GM18508 (cell line): ENCODE data around the gene THSD7B.
"Not testable (repeated sequence)": the region's sequence is repeated elsewhere in the genome, so short reads cannot be mapped to it uniquely, and the experiment has no call there.

ENCODE experiments used
- ATAC-seq: cut with Tn5 transposase; IDR thresholded peaks from one replicate; pipeline ENCODE4 v1.9.1; 2021; ENCODE audit warnings: moderate number of reproducible peaks; ENCODE audit not compliant: insufficient read depth, unreplicated experiment

The THSD7B gene

DNA sequence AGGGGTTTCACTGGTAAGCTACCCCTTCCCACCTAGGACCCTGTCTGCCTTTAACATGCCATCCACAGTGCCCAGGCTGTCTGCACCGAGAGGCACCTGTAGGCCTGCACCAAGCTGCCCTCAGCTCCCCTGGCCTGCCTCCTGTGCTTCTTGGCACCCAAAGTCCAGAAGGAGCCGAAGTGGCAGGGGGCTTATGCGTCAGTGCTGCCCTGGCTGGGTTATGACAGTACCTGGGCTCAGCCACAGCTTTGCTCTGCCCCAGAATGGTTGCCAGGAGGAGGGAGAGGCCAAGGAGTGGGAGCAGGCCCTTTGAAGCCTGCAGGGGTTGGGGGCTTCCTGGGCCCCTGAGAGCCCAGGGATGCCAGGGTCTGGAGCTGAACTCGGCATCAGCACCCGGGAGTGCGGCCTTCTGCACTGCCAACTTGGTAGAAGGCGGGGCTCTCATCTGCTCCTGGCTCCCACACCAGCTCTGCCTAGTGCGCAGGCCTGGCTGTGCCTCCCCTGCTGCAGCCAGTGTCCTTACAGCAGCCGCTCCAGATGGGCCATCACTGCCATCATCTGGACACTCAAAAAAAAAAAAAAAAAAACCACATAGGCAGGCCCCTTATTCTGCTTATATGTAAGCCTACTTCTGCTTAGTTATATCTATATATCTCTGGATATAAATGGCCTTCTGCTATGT, 155.4 kb downstream of the THSD7B start:
- ATAC-seq, result no peak

DNA sequence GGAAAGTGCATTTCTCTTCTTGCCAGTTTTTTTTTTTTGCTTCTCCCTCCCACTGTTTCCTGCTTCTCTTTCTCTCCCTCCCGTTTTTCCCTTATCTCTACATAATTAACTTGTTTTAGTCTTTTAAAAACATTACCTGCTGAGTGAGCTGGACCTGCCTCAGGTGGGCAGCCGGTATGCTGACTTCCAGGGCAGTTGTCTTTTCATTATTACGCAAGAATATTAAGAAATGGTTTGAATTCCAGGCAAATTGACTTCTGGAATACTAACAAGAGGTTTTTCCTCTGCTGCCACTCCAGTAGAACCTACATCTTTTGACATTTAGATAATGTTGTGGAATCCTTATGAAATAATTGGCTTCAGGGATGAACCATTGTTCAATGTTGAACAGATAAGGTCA, 161.8 kb downstream of the THSD7B start:
- no peak for ATAC-seq

DNA sequence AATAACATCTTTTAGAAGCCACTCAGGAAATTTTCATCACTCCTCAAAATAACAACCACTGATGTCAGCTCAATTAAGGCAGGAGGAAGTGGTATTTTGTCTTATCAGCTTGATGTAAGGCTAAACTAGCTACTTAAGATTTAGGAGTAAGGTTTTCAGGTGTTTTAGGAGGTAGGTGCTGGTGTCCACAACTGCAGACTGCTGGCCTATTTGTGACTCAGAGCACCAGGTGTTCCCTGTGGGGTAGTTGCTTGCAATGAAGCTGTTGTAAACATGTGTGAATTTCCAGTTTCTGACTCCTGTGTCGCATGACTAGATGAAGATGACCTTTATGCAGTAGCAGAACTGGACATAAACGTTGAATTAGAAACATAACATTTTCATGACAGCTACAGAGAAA, 164.2 kb downstream of the THSD7B start:
- no peak for ATAC-seq

DNA sequence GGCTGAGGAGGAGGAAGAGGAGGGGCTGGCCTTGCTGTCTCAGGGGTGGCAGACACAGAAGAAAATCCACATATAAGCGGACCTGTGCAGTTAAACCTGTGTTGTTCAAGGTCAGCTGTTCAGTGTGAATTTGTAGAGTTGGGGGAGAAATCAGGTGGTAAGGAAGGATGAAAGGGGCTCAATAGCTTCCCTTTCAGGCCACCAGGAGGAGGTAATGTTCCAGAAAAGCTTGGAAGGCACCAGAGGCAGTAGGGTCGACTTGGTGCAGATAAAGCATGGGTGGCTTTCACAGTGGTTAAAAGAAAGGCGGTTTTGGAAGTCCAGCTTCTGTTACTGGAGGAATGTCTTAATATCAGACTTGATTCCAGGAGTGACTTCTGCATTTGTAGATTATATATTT, 167.4 kb downstream of the THSD7B start:
- ATAC-seq, result no peak

DNA sequence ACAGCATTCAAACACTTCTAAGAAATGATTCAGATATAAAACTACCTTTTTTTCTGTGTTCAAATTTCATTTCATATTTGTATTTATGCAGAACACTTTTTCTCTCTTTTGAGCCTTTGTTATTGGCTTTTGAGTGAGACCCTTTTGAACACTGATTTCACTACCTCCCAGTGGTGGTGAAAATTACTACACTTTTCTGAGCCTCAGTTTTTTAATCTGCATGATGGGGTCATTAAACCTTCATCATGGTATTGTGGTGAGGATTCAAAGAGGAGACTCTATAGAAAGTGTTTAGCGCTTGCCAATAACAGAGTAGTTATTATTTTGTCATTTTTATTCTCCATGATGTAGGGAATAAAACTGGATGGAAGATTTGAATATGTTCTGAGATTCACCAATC, 169.8 kb downstream of the THSD7B start:
- ATAC-seq, result no peak

DNA sequence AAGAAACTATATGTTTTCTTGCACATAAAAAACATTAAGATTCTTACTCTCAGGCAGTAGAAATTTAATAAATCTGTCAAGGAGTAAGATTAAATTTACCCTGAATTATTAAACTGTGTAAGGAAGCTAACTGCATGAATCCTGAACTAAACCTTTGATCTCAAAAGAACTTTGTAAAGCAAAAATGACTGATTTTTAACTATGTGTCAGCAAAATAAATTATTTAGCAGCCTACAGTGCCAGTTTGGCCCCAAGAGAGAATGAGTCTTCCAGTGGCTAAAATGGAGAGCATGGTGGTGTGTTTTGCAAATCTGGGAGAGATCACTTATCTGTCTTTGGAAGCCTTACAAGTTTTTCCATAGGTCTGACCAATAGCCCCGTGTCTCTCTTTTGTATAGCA, 190.7 kb downstream of the THSD7B start:
- no peak for ATAC-seq

DNA sequence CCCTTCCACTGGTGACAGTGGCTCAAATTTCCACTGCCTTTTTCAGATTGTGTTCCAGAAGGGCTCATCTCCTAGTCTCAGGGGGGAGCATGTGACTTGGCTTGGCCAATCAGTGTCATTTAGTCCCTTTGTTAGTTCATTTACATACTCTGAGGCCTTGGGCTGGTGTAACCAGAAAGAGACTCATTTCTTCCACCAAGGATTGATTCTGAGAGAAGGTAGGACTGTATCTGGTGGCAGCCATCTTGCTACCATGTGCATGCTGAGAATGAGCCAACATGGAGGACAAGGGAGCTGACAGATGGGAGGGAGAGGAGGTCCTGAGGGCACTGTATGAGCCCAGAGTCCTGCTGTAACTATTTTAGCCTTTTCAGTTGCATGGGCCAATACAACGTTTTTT, 191.7 kb downstream of the THSD7B start:
- no peak for ATAC-seq

DNA sequence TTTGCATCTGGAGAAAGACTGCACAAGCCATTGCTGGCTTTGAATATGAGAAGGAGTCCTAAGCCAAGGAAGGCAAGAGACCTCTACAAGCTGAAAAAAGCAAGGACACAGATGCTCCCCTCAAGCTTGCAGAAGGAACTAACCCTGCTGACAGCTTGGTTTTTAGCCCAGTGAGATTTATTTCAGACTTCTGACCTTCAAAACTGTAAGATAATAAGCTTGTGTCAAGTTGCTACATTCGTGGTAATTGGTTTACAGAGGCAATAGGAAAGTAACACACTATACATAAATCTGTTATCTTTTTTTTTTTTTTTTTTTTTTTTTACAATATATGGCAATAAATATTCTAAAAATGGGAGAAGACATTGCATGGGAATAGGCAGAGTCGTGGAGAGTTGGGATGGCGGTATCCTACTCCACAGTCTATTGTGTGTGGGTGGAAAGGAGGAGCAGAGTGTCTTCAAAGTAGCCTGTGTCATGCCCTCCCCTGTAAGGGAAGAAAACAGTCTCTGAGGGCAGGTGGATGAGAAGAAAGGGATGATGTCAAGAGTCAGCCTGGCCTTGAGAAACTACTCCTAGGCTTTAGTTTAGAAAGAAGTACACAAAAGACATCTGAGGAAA, 196.9 kb downstream of the THSD7B start:
- ATAC-seq, result no peak

DNA sequence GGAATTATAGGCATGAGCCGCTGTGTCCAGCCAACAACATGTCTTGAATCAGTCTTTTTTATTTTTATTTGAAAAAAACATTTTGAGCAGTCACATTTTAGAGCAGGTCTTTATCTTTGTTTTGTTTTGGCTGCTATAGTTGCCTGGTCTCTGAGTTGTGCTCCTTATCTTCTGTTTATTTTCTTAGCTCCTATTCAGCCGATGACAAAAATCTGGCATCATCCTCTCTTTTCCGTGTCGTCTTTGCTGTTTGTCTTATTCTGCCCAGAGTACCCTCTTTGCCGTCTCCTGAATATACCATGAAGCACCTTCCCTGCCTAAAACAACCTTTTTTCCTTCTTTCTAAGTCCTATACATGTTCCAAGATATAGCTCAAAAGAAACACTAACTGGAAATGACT, 201.1 kb downstream of the THSD7B start:
- no peak for ATAC-seq

DNA sequence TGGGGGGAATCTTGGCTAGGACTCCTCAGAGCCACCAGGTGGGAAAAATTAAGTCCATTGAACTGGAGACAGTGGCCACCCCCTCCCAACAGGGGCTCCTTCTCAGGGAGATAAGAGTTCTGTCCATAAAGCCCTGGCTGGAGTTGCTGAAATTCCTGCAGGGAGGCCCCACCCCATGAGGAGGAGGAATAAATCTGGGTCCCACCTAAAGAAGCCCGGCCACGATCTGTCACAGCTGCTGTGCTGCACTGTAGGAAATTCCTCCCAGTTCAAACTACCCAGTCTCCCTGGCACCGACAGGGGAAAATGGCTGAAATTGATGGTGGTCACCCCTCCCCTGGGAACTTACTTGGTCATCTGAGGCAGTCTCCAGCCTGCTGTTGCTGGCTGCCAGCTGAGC, 215.0 kb downstream of the THSD7B start:
- no peak for ATAC-seq

DNA sequence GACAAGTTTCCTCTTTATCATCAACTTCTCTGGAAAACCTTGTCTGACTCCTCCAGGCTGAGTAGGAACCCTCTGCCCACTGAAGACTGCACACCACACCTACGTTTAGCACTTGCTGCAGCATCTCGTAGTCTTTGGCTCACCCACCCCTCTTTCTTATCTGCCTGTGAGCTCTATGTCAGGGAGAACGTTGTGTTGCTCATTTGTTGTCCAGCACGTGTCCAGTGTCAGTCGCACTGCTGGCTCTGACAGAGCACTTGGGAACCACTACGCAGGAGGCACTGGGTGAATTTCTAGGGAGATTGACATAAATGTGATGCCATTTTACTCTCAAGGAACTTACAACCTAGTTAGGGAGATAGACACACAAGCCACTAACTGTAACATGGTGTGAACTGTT, 216.3 kb downstream of the THSD7B start:
- not testable (repeated sequence) for ATAC-seq

DNA sequence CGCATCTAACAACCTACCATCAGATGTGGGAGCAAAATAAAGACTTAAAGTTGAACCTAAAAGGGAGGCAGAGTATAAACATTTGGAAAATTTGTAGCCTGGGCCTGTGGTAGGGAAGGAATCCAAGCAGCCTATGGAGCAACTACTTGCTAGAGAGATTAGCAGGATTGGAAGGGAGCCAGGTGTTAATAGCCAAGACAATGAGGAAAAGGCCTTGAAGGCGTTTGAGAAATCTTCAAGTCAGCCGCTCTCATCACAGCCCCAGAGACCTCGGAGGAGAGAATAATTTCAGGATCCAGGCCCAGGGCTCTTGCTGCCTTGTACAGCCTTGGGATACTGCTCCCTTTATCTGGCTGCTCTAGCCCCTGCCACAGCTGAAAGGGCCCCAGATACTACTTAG, 219.7 kb downstream of the THSD7B start:
- ATAC-seq, result no peak

DNA sequence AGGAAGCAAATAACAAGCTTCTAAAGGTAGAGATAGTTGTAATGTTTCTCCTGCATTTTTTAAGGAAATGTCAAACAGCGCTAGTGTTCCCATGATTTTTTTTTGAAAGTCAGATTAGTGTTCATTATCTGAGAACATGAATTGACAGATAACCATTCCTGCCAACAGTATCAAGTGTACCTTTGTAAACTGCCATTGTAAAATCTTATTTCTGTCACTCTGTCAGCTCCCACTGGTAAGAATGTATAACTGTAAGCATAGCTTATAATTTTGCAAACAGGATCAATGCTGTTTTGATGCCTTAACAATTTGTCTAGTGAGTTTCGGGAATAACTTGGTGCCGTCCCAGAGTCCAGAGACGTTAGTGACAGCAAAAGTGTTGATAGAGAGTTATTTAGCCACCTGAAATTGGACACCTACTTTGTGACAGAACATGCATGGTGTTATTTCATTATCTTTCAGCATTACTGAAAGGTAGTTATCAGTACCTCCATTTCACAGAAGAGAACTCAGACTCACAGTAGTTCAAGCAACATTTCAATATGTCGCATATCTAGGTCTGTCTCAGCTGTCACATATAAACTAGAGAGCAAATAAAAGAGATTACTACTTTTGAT, 221.4 kb downstream of the THSD7B start:
- no peak for ATAC-seq

DNA sequence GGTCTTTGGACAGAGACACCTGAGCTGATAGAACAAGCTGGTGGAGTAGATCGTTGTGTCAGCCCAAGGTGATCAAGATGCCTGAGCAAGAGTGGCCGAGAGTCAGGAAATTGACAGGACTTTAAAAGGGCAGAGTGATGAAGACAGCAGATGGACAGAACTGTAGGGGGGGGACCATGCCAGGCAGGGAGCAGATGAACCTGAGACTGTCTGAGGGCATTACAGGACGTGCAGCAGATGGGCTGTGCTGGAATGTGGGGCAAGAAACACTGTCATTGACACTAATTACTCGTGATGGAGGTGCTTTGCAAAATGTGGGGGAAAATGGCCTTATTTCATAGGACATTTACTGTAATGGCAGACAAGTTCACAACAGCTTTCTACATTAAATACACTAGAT, 225.0 kb downstream of the THSD7B start:
- ATAC-seq, result no peak

DNA sequence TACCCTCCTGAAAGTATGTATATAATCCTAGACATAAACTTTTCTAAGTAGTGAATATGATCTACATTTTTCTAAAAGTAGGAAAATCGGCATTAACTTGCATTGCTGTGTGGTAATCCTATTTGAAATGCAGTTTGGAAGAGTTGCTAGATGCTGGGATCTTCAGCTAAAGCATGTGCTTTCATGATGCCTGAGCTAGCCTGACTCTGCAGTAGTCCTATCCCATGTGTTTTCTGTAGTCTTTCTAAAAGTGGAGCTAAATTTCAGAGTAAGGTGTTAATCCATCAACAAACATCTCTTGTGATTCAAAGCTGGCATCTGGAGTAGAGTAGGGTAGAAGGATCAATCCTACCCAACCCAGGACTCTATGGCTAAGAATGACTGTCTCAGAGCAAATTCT, 229.4 kb downstream of the THSD7B start:
- ATAC-seq, result no peak

DNA sequence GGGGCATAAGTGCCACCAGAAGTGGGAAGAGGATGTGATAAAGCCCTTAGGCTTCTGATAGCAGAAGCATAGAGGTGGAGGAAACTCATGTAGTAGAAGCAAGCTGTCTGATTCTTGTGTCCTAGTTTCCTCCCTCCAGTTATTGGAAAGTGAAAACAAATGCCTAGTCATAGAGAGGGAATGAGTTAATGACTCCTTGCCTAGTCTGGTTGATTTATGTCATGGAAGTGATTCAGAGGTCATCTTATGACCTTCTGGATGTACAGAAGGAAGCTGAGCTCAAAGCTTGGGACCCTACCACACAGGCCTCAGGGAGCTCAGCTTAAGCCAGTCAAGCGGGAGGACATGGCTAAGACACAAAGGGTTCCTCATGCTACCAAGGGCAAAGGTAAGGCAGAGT, 232.2 kb downstream of the THSD7B start:
- no peak for ATAC-seq

DNA sequence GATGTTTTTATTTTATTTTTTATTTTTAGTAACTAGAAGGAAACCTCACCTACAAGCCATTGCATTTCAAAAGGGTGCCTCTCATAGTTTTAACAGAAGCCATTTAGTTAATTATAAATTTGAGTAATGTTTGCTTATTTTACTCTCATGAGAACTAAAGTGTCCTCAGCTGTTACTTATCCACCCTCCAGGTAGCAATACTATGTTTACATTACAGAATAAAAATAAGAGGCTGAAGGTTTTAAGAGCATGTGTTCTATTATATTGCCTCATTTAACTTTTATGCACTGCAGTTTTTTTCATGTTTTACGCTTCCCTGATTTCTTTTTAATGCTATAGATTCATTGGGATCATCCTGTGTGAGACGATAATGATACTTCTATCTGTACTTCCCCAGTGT, 235.5 kb downstream of the THSD7B start:
- no peak for ATAC-seq

DNA sequence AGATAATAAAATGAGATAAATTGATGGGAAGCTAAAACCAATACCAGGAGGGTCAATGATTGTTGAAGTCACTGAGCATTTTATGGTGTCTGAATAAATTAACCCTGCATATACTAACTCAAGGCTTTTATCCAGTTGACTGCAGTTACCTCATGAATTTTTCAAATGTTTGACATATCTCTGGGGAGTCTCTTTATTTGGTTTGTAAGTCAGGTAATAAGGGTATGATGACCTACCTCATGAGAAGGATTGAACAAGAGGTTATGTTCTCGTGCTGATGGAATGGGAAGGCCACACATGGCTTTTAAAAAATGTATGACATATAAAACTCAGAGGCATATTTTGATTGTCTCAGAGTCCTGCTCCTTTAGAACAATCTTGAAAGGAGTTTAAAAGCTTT, 237.6 kb downstream of the THSD7B start:
- ATAC-seq, result no peak

DNA sequence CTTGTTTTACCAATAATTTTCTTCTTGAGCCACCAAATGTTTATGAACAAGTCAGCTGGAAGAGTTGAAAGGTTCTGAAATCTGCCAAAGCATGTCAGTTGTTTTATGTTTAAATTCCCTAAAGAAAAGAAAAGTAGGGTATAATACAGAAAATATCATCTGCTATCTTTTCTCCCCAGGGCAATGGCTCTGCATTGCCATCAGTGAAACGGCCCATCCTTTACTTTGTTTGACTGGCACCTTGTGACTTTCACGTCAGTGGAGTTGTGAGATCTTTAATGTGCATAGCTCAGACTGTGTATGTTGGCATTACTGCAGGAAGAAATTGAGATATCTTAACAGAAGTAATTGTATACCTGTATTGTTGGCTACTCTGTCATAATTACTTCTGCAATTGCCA, 239.9 kb downstream of the THSD7B start:
- no peak for ATAC-seq

DNA sequence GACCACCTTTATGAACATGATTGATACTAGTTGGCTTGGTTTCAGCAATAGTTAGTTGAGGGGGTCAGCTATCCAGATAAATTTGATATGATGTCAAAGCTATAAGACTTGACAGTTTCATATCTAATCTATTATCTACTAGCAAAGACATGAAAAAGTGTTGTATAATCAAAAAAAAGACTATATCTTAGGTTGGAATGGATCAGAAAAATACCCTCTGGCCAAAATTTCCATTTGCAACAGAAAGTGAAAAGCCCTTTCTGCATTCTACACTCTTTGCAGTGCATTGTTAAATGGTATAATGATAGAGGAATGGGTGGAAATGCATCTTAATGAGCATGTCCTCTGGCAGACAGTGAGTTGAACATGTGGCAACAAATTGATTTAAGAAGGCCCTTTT, 242.6 kb downstream of the THSD7B start:
- no peak for ATAC-seq

DNA sequence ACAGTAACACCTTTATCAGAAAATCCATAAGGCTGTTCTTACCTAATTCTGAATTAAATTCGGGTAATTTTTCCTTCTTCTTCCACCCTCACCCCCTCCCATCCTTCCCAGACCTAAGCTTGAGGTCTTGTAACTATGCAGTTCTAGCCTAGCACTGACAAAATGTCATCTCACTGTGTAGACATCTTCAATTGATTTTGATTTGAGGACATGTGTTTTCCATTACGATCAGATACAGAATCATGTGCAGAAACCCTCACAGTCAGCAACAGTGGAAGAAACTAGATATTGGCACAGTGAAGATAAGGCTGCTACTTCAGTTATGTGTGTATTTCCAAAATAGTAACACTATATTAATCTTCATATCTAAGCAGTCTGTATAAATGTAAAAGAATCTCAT, 244.6 kb downstream of the THSD7B start:
- no peak for ATAC-seq
